ENCODE results near the gene GALNT1. TPM values are rescaled to one million over a fixed set of nuclear protein-coding genes. Genes with fewer than 3 reads are reported as not detected.

The GALNT1 gene
- total and polyA plus RNA-seq, 7 experiments from 2014 or later = 20.9 to 42.0 (median 29.3) TPM

DNA sequence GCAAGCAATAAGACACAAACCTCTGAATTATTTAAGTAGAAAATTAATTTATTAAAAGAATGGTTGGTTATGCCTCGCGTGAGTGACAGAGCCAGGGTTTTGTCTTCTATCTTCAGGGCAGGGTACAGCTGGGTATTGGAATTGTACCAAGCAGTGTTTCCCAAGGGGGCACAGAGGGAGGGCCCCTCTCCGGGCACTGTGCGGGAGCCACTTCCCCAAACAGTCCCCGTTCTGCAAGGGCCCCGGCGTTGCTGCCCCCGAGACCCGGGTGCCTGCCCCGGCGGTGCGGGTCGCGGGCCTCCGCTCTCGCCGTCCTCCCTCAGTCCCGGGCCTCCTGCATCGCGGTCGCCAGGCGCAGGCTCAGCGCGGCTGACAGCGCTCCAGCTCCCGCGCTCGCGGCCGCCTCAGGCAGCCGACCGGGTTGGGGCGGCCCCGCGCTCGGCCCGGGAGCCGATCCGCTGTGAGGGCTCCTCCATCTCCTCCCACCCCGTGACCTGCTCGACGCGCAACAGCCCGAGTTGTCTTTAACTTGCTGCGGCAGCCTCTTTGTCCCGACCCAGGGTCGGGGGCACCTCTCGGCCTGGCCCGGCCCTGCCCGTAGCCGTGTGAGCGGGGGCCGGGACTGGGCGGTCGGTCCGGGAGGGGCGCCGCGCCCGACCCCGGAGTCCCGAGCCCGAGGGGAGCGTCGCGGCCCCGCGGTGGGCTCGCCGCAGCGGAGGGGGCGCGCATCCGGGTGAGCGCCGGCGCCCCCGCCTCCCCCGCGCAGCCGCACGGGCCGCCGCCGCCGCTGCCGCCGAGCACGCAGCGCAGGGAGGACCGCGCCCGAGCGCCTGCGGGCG lies 620 bp upstream of the GALNT1 start:
- Histone ChIP-seq H3K36me3 (ENCODE audit: control insufficient read depth in 2 of 3, insufficient read depth in 3 of 3, low read length in 3 of 3) (no peaks in the 10 kb centered on the region), H3K27me3 (ENCODE audit: control insufficient read depth in 2 of 2, insufficient read depth in 2 of 2, low read length in 2 of 2) (no peaks in the 10 kb centered on the region), H3K4me3 (ENCODE audit: low read length) (peak overlapping the region; percentile 61), H3K27ac (ENCODE audit: low read depth, low read length) (peak overlapping the region; percentile 77), H3K4me1 (ENCODE audit: control insufficient read depth in 2 of 2, insufficient read depth in 2 of 2, low read length in 2 of 2) (peaks cover 11% of the 10 kb centered on the region in 2 donors), H3K9me3 (ENCODE audit: control insufficient read depth in 2 of 3, low read length in 3 of 3) (no peaks in the 10 kb centered on the region)
- peaks cover 0 to 23% (median 0%) of the 10 kb centered on the region in 5 donors for H3K36me3 Mint-ChIP-seq
- peaks cover 0 to 18% (median 7%) of the 10 kb centered on the region in 5 donors for H3K27me3 Mint-ChIP-seq
- peaks cover 13 to 39% (median 28%) of the 10 kb centered on the region in 7 donors for H3K4me1 Mint-ChIP-seq
- H3K27ac Mint-ChIP-seq = peak overlapping the region in 5 of 9 donors; percentile 37 to 80 (median 63)
- intact Hi-C loops (cut with micrococcal nuclease) = loop anchor here (1.0 to 10.0 kb wide), 12 partner anchors 84 to 606 kb away; partner anchors contain the start of genes ELP2 (in 2 of the 2), INO80C (in 2 of the 2), SLC39A6 (in 2 of the 2) and ZNF397 (in 2 of the 2)
- ATAC-seq = peak; percentile 84
- peak; percentile 54 to 70 (median 63) for DNase-seq
- ChIA-PET POLR2A (interaction anchor here (0.6 to 2.6 kb wide), 7 partner anchors 29 to 388 kb away, joined by 3 to 17 read pairs (median 3); partner anchors contain the start of gene INO80C), CTCF (no interaction called here)
- peaks cover 0 to 8% (median 0%) of the 10 kb centered on the region in 11 donors for H3K9me3 Mint-ChIP-seq
- peak overlapping the region; percentile 60 to 80 (median 72) for H3K4me3 Mint-ChIP-seq

DNA sequence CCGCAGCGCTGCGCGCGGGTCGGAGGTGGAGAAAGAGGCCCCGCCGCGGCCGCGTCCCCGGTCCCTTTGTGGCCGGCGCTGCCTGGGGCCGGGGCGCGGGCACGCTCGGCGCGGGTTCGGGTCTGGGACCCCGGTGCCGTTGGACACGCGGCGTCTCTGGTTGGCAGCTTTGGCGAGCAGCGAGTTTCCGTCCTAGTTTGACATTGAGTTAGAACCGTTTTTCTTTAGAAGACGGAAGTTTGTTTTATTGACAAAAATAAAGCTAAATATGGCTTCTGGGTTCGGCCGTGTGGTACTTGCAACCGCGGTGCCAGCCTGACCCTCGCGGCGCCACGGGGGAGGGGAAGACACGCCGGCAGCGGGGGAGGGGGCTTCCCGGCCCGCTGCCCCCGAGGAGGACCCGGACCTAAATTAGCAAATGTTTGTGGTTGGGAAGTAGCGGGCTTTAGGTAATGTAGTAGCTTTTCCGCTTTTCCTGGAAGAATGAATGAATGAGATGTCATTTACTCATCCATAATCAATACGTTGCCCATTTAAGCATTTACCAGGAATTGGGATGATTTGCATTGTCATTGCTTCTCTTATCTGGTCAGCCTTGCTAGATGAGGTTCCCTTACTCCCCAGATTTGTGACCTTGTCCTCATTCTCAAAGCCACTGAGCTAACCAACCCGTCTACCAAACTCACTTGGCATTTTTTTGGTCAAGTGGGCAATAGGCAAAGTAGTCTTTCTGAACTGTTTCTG lies 530 bp downstream of the GALNT1 start:
- DNase-seq (peak in 5 of 9 donors; percentile 8 to 34 (median 24)), ATAC-seq (no peak)
- H3K36me3 Mint-ChIP-seq = peaks cover 0 to 15% (median 0%) of the 10 kb centered on the region in 5 donors
- Histone ChIP-seq H3K27me3 (ENCODE audit: control insufficient read depth in 2 of 2, insufficient read depth in 2 of 2, low read length in 2 of 2) (no peaks in the 10 kb centered on the region), H3K9me3 (ENCODE audit: control insufficient read depth in 2 of 3, low read length in 3 of 3) (no peaks in the 10 kb centered on the region), H3K36me3 (ENCODE audit: control insufficient read depth in 2 of 3, insufficient read depth in 3 of 3, low read length in 3 of 3) (no peaks in the 10 kb centered on the region), H3K4me1 (ENCODE audit: control insufficient read depth in 2 of 2, insufficient read depth in 2 of 2, low read length in 2 of 2) (peaks cover 11% of the 10 kb centered on the region in 2 donors), H3K4me3 (ENCODE audit: low read length) (peak overlapping the region; percentile 58), H3K27ac (ENCODE audit: low read depth, low read length) (peak overlapping the region; percentile 60)
- POLR2A ChIA-PET = interaction anchor here (0.8 to 1.9 kb wide), 5 partner anchors 10 to 388 kb away, joined by 3 to 7 read pairs (median 4); partner anchors contain the start of gene INO80C
- peaks cover 0 to 9% (median 7%) of the 10 kb centered on the region in 5 donors for H3K27me3 Mint-ChIP-seq
- peaks cover 13 to 46% (median 28%) of the 10 kb centered on the region in 7 donors for H3K4me1 Mint-ChIP-seq
- CTCF ChIA-PET = no interaction called here
- intact Hi-C loops (cut with micrococcal nuclease) = loop anchor here (1.0 to 10.0 kb wide), 15 partner anchors 35 to 1247 kb away; partner anchors contain the start of genes ELP2 (in 2 of the 2), INO80C (in 2 of the 2), RMP24 (in 2 of the 2) and SLC39A6 (in 2 of the 2)
- peak overlapping the region; percentile 67 to 93 (median 88) for H3K4me3 Mint-ChIP-seq
- H3K9me3 Mint-ChIP-seq = peaks cover 0 to 2% (median 0%) of the 10 kb centered on the region in 11 donors
- peak overlapping the region; percentile 66 to 94 (median 83) for H3K27ac Mint-ChIP-seq

DNA sequence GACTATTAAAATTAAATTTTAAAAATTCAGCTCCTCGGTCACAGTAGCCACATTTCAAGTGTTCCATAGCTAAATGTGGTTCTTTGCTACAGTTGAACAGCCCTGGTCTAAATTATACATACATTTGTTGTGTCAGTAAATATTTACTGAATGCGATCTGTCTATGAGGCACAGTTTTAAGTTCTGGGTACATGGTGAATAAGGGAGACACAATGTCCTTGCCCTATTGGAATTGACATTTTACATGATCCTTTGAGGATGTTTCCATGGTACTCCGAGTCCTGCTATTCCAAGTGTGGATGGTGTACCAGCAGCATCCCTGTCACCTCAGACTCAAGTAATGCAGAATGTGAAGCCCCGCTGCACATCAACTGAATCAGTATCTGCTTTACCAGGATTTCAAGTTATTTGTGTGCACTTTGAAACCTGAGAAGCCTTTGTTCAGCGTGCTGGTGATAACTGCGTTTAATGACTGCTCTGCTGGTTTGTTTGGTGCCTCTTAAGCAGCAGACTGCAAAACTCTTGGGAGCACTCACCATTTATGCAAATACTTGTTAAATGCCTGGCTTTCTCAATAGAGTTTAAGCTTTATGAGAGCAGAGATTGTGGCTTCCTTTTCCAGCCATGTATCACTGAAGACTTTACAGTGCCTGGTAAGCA lies 1.5 kb downstream of the GALNT1 start:
- peaks cover 0 to 4% (median 0%) of the 10 kb centered on the region in 11 donors for H3K9me3 Mint-ChIP-seq
- H3K36me3 Mint-ChIP-seq = peaks cover 0 to 21% (median 0%) of the 10 kb centered on the region in 5 donors
- ChIA-PET POLR2A (interaction anchor here (0.6 to 1.9 kb wide), 5 partner anchors 13 to 387 kb away, joined by 3 to 7 read pairs (median 4); partner anchors contain the start of gene INO80C), CTCF (interaction anchor here (1.2 kb wide), 1 partner anchor 34 kb away, joined by 3 read pairs; no protein-coding TSS in a partner anchor)
- H3K4me1 ChIP-seq (ENCODE audit: control insufficient read depth in 2 of 2, insufficient read depth in 2 of 2, low read length in 2 of 2) = peaks cover 11% of the 10 kb centered on the region in 2 donors
- peak overlapping the region; percentile 58 for H3K4me3 ChIP-seq (ENCODE audit: low read length)
- ATAC-seq (no peak), DNase-seq (peak in 2 of 9 donors; percentile 3 to 14)
- no peaks in the 10 kb centered on the region for H3K27me3 ChIP-seq (ENCODE audit: control insufficient read depth in 2 of 2, insufficient read depth in 2 of 2, low read length in 2 of 2)
- H3K4me1 Mint-ChIP-seq = peaks cover 13 to 55% (median 37%) of the 10 kb centered on the region in 7 donors
- H3K27ac ChIP-seq (ENCODE audit: low read depth, low read length) = no peak overlapping the region
- H3K36me3 ChIP-seq (ENCODE audit: control insufficient read depth in 2 of 3, insufficient read depth in 3 of 3, low read length in 3 of 3) = no peaks in the 10 kb centered on the region
- H3K4me3 Mint-ChIP-seq = peak overlapping the region; percentile 60 to 93 (median 78)
- intact Hi-C loops (cut with micrococcal nuclease) = loop anchor here (1.0 to 10.0 kb wide), 12 partner anchors 34 to 1246 kb away; partner anchors contain the start of genes ELP2 (in 2 of the 2), SLC39A6 (in 2 of the 2), KIAA1328 (in 1 of the 2) and MAPRE2 (in 1 of the 2)
- H3K27me3 Mint-ChIP-seq = peaks cover 0 to 7% (median 2%) of the 10 kb centered on the region in 5 donors
- H3K9me3 ChIP-seq (ENCODE audit: control insufficient read depth in 2 of 3, low read length in 3 of 3) = no peaks in the 10 kb centered on the region
- H3K27ac Mint-ChIP-seq = peak overlapping the region in 7 of 9 donors; percentile 71 to 94 (median 82)

DNA sequence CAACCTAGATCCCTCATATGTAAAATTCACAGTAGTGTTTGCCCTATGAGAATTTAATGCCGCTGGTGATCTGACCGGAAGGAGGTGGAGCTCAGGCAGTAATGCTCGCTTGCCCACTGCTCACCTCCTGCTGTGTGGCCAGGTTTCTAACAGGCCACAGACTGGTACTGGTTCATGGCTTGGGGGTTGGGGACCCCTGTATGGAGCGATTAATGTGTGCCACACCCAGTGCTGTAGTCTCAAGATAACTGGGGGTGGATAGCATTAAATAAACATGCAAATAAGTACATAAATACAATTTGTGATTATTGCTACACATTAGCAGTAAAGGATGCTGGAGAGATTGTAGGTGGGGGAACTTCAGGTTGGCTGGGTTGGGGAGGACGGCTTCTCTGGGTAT lies 3.2 kb downstream of the GALNT1 start:
- Mint-ChIP-seq H3K9me3 (peaks cover 0 to 10% (median 0%) of the 10 kb centered on the region in 11 donors), H3K4me1 (peaks cover 17 to 73% (median 44%) of the 10 kb centered on the region in 7 donors), H3K27me3 (peaks cover 0 to 5% (median 0%) of the 10 kb centered on the region in 5 donors), H3K36me3 (peaks cover 0 to 29% (median 0%) of the 10 kb centered on the region in 5 donors), H3K4me3 (no peak overlapping the region), H3K27ac (peak overlapping the region in 2 of 9 donors; percentile 9 to 13)
- ATAC-seq (no peak), DNase-seq (no peak)
- Histone ChIP-seq H3K36me3 (ENCODE audit: control insufficient read depth in 2 of 3, insufficient read depth in 3 of 3, low read length in 3 of 3) (no peaks in the 10 kb centered on the region), H3K27me3 (ENCODE audit: control insufficient read depth in 2 of 2, insufficient read depth in 2 of 2, low read length in 2 of 2) (no peaks in the 10 kb centered on the region), H3K4me1 (ENCODE audit: control insufficient read depth in 2 of 2, insufficient read depth in 2 of 2, low read length in 2 of 2) (peaks cover 11% of the 10 kb centered on the region in 2 donors), H3K4me3 (ENCODE audit: low read length) (no peak overlapping the region), H3K27ac (ENCODE audit: low read depth, low read length) (no peak overlapping the region), H3K9me3 (ENCODE audit: control insufficient read depth in 2 of 3, low read length in 3 of 3) (no peaks in the 10 kb centered on the region)
- intact Hi-C loops (cut with micrococcal nuclease) = loop anchor here (5.0 to 10.0 kb wide), 8 partner anchors 177 to 610 kb away; partner anchors contain the start of genes ELP2 (in 2 of the 2), SLC39A6 (in 2 of the 2), MAPRE2 (in 1 of the 2) and RPRD1A (in 1 of the 2)
- ChIA-PET POLR2A (no interaction called here), CTCF (no interaction called here)

DNA sequence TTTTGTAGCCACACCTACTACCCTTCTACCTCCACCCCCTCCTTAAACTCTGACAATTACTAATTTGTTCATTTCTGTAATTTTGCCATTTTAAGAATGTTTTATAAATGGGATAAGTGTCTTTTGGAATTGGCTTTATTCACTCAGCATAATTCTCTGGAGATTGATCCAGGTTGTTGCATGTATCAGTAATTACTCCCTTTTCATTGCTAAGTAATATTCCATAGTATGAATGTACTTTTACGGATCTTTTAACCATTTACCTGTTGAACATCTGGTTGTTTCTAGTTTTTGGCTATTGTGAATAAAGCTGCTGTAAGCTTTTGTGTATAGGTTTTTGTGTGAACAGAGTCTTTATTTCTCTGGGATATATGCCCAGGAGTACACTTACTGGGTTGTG lies 4.1 kb downstream of the GALNT1 start:
- peaks cover 0 to 32% (median 0%) of the 10 kb centered on the region in 5 donors for H3K36me3 Mint-ChIP-seq
- H3K27ac ChIP-seq (ENCODE audit: low read depth, low read length) = no peak overlapping the region
- DNase-seq (no peak), ATAC-seq (no peak)
- intact Hi-C loops (cut with micrococcal nuclease) = loop anchor here in 1 of 2 donors (10.0 kb wide), 1 partner anchor 611 kb away; no protein-coding TSS in a partner anchor
- H3K9me3 Mint-ChIP-seq = peaks cover 0 to 10% (median 0%) of the 10 kb centered on the region in 11 donors
- H3K36me3 ChIP-seq (ENCODE audit: control insufficient read depth in 2 of 3, insufficient read depth in 3 of 3, low read length in 3 of 3) = no peaks in the 10 kb centered on the region
- H3K27me3 ChIP-seq (ENCODE audit: control insufficient read depth in 2 of 2, insufficient read depth in 2 of 2, low read length in 2 of 2) = no peaks in the 10 kb centered on the region
- no peak overlapping the region for H3K27ac Mint-ChIP-seq
- CTCF ChIA-PET = no interaction called here
- POLR2A ChIA-PET = no interaction called here
- H3K4me1 ChIP-seq (ENCODE audit: control insufficient read depth in 2 of 2, insufficient read depth in 2 of 2, low read length in 2 of 2) = peaks cover 11% of the 10 kb centered on the region in 2 donors
- H3K9me3 ChIP-seq (ENCODE audit: control insufficient read depth in 2 of 3, low read length in 3 of 3) = no peaks in the 10 kb centered on the region
- H3K4me3 Mint-ChIP-seq = no peak overlapping the region
- H3K4me3 ChIP-seq (ENCODE audit: low read length) = no peak overlapping the region
- no peaks in the 10 kb centered on the region for H3K27me3 Mint-ChIP-seq
- peaks cover 17 to 73% (median 44%) of the 10 kb centered on the region in 7 donors for H3K4me1 Mint-ChIP-seq

Measured in naive thymus-derived CD4-positive, alpha-beta T cell (primary cell).